LoVo (cell line): ENCODE measurements around the gene ZNF883.
A peak's percentile ranks its signal among the peaks of the same experiment; 100 is the strongest.
"Not testable (repeated sequence)": the region's sequence is repeated elsewhere in the genome, so short reads cannot be mapped to it uniquely, and the experiment has no call there.

Experiments used
- DNase-seq: peaks from one replicate; pipeline ENCODE4 v3.0.0-alpha.2; 2016; ENCODE audit warnings: low spot score

Gene ZNF883

GRCh38 chr9:113011911-113012381 is at the start of gene ZNF883:
Gene ZNF883, minus strand, starts transcription at chr9:113012192.
- DNase-seq = no peak

DNA sequence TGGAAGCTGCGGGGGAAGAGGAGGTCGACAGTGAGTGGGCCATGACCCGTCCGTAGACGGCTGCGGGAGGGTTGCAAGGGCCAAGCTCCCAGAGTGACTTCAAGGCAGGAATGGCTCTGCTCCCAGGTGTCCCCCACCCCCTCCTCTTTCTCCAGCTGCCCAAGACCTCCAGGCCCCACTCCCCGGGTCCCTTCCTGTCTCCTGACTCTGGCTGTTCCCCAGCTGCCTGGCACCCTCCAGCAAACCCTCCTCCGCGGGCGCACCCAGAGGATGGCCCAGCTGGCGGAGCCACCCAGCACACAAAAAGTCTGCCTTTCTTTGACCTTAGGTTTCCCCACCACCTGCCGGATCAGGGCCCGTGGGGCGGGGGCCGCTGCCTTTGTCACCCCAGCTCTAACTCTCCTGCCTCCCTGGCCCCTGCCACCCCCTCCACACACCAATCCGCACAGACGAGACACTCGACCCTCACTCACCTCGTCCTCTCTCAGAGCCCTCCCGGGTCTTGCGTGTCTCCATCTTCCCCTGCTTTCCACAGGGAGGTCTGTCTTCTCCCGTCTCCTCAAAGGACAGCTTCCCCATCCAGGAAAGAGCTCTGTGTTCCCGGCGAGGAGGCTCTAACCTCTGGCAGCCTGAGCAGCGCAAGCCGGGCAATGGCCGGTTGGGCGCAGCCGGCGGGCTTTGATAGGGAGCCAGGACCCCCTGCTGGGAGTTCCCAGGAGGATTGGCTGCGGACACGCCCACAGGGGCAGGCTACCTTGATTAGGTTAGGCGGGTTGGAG is 49.3 kb upstream of the ZNF883 start:
- not testable (repeated sequence) for DNase-seq

DNA sequence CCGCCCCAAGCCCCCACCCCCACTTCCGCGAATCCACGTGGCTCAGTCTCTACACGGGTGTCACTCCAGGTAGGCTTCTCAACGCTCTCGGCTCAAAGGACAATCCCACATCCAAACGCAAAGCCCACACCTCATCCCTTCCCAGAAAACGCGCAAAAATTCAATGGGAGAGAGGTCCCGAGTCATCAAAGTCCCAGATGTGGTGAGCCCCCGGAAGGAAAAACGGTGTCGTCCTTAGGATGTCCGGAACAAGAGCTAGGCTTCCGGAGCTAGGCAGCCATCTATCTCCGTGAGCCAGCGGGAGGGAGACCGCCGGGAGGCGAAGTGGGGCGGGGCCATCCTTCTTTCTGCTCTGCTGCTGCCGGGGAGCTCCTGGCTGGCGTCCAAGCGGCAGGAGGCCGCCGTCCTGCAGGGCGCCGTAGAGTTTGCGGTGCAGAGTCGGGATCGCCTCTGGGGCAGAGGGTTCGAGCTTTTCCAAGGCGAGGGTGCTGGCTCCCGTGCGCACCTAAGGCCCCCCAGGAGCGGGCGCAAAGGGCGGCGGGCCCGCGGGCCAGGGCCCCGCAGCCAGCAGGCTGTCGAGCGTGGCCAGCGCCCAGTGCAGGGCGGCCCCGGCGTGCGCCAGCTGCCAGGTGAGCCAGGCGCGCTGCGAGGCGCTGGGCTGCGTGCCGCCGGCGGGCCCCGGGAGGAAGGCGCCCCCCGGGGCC is 47.7 kb upstream of the ZNF883 start:
- DNase-seq = not testable (repeated sequence)

GRCh38 chr9:113057193-113057592 is 45.2 kb upstream of the ZNF883 start:
- no peak for DNase-seq

- peak; percentile 82 for DNase-seq
Observed at GRCh38 chr9:113056191-113057106, 44.5 kb upstream of the ZNF883 start, which contains the start of gene ZFP37. Gene ZFP37, minus strand, starts transcription at chr9:113056724. Its CDS starts 36 bp downstream, at chr9:113056688.

- DNase-seq = no peak
Observed at GRCh38 chr9:113042884-113043657, 31.1 kb upstream of the ZNF883 start.

- DNase-seq = no peak
Observed at GRCh38 chr9:113026200-113026599, 14.2 kb upstream of the ZNF883 start.

DNA sequence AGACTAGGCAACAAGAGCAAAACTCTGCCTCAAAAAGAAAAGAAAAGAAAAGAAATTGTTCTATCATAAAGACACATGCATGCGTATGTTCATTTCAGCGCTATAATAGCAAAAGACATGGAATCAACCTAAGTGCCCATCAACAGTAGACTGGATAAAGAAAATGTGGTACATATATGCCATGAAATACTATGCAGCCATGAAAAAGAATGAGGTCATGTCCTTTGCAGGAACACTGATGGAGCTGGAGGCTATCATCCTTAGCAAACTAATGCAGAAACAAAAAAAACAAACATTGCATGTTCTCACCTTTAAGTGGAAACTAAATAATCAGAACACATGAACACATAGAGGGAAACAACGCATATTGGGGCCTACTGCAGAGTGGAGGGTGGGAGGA is 6.3 kb upstream of the ZNF883 start:
- DNase-seq = no peak

- no peak for DNase-seq
Observed at GRCh38 chr9:113012492-113012891, 500 bp upstream of the ZNF883 start.

DNA sequence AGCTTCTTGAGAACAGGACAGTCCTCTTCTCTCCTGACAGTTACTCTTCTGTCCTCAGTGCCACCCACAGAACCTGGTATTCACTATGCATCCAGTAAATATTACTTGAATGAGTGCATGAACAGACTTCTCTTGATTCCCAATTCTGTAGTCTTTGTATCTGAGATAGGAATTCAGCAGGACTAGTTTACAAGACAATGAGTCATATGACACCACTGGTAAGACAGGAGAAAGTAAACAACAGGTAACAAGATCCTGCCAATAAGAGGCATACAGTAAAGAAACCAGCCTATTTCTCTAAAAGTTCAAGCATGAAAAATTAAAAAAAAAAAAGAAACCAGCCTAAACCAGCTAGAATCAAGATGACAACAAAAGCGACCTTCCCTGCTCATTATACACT is 6.2 kb downstream of the ZNF883 start:
- DNase-seq = no peak

DNA sequence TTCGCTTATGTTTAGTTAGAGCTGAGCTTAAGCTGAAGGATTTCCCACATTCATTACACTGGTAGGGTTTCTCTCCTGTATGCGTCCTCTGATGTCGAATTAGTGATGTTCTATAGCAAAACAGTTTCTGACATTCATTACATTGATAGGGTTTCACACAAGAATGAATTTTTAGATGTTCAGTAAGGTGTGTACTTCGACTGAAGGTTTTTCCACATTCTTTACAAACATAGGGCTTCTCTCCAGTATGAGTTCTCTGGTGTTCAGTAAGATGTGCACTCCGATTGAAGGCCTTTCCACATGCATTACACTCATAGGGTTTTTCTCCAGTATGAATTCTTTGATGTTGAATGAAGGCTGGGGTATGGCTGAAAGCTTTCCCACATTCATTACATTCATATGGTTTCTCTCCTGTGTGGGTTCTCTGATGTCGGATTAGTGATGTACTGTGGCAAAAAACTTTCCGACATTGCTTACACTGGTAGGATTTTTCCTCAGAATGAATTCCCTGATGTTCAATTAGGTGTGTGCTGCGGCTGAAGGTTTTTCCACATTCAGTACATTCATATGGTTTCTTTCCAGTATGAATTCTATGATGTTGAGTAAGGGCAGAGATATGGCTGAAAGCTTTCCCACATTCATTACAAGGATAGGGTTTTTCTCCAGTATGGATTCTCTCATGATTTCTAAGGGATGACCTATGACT is 14.6 kb downstream of the ZNF883 start:
- DNase-seq = no peak

DNA sequence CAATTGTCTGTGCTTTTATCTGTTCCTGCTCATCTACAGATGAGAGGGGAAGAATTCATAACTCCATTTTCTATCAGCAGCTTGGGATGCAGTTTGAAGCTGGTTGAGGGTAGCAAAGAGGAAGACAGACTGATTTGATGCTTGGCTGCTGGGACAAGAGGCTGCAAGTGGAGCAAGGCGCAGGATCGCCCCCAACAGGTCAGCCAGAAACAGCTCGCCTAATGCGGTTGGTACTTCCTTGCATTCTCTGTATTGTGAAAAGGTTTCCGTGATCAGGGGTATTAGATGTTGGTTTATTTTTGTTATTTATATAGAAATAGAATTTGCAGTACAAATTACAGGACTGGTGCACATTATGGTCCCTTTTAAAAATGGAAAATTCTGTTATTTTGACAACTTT is 40.6 kb downstream of the ZNF883 start:
- DNase-seq = no peak

DNA sequence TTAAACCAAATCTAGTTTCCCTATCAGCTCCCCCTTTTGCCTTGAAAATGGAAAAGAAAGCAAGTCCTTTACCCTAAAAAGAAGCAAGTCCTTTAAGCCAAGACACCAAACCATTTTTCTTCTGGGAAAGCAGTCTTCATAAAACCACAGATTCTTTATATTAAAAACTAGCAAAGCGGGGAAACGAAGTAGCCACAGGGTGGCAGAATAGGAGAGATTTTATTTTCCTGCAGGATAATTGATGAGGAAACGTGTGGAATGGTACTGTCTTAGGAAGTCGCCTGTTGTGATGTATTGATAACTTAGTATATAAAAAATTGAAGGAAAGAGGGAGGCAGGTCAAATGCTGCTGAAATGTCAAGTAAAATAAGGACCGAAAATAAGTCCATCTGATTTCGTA is 41.1 kb downstream of the ZNF883 start:
- no peak for DNase-seq

DNA sequence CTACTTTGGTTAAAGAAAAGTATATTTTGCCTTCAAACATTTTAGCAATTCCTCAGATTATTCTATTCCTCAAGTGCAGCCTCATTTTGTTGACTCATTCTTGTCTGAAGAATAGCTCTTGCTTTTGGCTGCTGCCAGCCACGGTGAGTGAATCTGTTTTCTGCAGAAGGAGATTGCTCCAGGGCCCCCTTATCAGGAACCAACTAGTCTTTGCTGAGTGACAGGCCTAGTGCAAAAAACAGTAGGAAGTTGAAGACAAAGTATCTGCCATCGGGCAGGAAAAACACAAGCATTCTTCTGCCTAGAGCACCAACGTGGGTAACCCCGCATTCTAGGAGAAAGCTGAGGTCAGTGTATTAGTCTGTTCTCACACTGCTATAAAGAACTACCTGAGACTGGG is 42.3 kb downstream of the ZNF883 start:
- no peak for DNase-seq

GRCh38 chr9:112955550-112955949 is 56.4 kb downstream of the ZNF883 start:
- no peak for DNase-seq

GRCh38 chr9:112945620-112946208 is 66.3 kb downstream of the ZNF883 start:
- DNase-seq = peak; percentile 9

GRCh38 chr9:112939418-112939817 is 72.6 kb downstream of the ZNF883 start:
- DNase-seq = no peak

GRCh38 chr9:112933696-112934095 is 78.3 kb downstream of the ZNF883 start:
- DNase-seq = no peak

DNA sequence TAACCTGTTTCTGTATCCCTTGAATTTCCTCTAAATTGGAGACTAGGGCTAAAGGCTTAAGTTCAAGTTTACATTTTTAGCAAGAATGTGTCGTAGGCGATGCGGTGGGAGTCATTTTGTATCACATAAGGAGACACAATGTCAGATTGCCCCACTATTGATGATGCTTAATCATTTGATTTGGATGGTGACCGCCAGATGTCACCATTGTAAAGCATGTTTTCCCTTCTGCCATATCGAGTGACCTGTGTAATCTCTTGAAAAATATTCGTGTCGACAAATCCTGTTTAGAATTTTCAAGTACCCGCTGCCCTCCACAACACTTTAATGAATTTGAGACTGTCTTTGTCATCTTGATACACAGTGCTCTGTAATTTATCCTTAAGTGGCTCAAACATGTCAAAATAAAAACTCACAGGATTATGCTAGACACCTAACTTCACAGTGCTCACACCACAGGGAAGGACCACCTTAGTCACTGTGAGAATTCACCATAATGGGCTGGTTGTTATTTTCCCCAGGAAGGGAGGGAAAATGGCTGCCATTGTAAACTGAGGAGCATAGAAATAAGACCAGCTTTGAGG is 86.8 kb downstream of the ZNF883 start:
- DNase-seq = peak; percentile 50

DNA sequence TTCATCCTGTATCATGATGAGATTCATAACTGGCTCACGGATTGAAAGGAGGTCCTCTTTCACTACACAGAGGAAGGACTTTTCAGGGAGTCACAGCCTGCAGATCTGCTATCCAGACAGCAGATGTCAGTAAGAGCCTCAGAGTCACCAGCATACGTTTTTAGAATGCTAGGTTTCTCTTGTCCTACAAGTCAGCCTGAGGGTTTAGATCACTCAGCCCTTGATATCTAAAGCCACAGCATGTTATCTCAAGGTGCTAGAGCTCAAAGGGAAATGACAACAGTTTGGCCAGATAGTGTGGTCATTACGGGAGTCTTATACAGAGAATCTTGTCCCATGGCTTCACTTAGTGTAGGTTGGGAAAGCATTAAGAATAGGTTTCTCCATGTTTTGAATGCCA is 90.4 kb downstream of the ZNF883 start:
- DNase-seq = peak; percentile 23
